GM13977 (cell line): ENCODE results near the gene OGFR.

Source experiments
- DNase-seq: peaks from one replicate; pipeline ENCODE4 v3.0.0; 2012; ENCODE audit warnings: low spot score
- CTCF ChIP-seq: IDR thresholded peaks from 2 replicates; pipeline ENCODE4 v1.5.1; 2012; ENCODE audit warnings: mild to moderate bottlenecking, control low read depth; ENCODE audit not compliant: insufficient read depth; ENCODE audit errors: extremely low read depth, missing control alignments
- in situ Hi-C: fragments of 300-500 bp; cut with MboI; formaldehyde crosslinking; loops from one replicate; pipeline ENCODE4 v1.12.0; 2022; ENCODE audit warnings: low sequenced_read_pairs, low pct_unique_long_range_greater_than_20kb, mixed read lengths, inconsistent platforms; ENCODE audit not compliant: unreplicated experiment

Gene OGFR

DNA sequence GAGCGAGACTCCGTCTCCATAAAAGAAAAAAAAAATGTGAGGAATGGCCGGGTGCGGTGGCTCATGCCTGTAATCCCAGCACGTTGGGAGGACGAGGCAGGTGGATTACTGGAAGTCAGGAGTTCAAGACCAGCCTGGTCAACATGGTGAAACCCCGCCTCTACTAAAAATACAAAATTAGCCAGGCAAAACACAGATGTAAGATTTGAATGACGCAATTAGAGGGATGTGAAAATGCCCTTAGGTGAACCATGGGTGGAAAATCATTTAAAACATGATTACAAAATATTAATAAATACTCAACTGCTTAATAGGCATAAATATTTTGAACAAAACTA, 33.1 kb downstream of the OGFR start:
- no peak for DNase-seq
- in situ Hi-C loops: no loop called here
- no peak for TF ChIP-seq CTCF

GRCh38 chr20:62838128-62838891, 33.7 kb downstream of the OGFR start:
- no peak for TF ChIP-seq CTCF
- no peak for DNase-seq
- in situ Hi-C loops: no loop called here

DNA sequence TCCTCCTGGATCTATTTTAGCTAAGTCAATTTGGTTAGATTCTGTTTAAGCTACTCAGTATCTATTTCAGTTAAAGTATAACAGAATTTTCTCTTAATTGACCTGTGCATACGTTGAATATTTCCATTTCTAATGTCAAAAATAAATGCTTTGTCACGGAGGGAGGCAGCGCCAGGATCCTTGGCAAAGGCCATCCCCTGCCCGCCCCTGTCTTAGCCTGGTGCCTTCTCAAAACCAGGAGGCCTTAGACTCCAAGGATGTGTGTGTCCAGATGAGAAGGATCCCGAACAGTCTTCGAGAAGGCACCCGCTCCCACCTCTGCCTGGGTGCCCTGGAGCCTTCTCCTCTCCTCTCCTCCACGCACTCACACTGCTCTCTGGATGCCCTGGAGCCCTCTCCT, 34.6 kb downstream of the OGFR start:
- no peak for DNase-seq
- no peak for TF ChIP-seq CTCF
- in situ Hi-C loops: no loop called here

DNA sequence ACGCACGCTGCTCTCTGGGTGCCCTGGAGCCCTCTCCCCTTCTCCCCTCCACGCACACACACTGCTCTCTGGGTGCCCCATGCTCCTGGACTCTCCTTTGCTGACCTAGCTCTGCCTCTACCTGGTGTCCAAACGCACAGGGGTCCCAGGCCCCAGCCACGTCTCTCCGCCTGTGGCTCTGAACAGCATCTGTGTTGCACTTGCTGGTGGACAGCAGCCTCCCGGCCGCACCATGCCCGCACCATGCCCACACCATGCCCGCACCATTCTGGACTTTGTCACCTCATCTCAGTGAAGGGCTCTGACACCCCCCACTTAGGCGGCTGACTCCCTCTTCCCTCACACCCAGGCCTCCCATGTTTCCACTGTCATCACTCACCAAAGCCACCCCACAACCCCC, 35.2 kb downstream of the OGFR start:
- TF ChIP-seq CTCF: no peak
- in situ Hi-C loops: no loop called here
- no peak for DNase-seq

- in situ Hi-C loops: no loop called here
- DNase-seq: no peak
- no peak for TF ChIP-seq CTCF
Observed at GRCh38 chr20:62840244-62841197, 35.9 kb downstream of the OGFR start.

- in situ Hi-C loops: no loop called here
- no peak for DNase-seq
- no peak for TF ChIP-seq CTCF
Observed at GRCh38 chr20:62841705-62842212, 37.1 kb downstream of the OGFR start.
